PC-9 (cell line): ENCODE data around the gene EML3.

Experiments used
- EZH2 ChIP-seq: fragments of 200-600 bp; sonication (generic); IDR thresholded peaks from 2 replicates; pipeline ENCODE4 v1.8.0; 2017; ENCODE audit warnings: antibody characterized with exemption, low read depth
- TF ChIP-seq, protein P1 (sequence below): fragments of 200-600 bp; sonication (generic); conservative IDR thresholded peaks from 2 replicates; pipeline ENCODE4 v1.6.1; 2017; ENCODE audit warnings: mixed run types, antibody characterized with exemption, mild to moderate bottlenecking, moderate library complexity

DNA sequence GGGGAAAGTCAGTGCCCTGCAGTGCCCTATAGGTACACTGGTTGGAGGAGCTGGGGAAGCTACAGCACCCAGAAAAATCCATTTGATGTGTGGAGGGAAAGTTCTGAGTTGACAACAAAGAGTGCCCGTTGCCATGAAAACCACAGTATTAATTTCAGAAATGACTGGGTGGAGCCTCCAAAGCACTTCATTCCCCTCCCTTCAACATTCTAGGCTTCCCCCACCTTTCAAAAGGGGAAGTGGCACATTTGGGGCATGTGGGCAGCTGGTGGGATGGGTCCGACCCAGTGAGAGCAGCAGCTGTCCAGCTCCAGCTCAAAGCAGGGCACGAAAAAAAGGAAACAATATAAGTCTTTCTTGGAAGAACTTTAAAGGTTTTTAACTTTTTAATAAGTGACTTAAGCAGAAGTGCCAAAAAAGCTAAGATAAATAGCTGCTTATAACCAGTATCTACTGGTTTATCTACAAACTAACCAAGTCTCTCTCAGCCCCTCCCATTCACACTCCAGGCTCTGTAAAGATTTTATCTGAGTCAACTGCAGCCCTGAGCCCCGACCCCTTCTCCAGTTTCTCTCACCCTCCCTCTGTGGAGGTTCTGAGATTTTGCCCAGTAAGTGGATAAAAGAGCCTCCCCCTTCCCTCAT, 57.0 kb downstream of the EML3 start:
- TF ChIP-seq, protein P1, sequence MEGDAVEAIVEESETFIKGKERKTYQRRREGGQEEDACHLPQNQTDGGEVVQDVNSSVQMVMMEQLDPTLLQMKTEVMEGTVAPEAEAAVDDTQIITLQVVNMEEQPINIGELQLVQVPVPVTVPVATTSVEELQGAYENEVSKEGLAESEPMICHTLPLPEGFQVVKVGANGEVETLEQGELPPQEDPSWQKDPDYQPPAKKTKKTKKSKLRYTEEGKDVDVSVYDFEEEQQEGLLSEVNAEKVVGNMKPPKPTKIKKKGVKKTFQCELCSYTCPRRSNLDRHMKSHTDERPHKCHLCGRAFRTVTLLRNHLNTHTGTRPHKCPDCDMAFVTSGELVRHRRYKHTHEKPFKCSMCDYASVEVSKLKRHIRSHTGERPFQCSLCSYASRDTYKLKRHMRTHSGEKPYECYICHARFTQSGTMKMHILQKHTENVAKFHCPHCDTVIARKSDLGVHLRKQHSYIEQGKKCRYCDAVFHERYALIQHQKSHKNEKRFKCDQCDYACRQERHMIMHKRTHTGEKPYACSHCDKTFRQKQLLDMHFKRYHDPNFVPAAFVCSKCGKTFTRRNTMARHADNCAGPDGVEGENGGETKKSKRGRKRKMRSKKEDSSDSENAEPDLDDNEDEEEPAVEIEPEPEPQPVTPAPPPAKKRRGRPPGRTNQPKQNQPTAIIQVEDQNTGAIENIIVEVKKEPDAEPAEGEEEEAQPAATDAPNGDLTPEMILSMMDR = no peak
- TF ChIP-seq EZH2 = no peak
